HG03280 (cell line): ENCODE measurements around the gene GNG2.

ENCODE experiments used
- ATAC-seq: cut with Tn5 transposase; IDR thresholded peaks from one replicate; pipeline ENCODE4 v1.9.1; 2021; ENCODE audit warnings: mild to moderate bottlenecking, moderate library complexity; ENCODE audit not compliant: unreplicated experiment

GNG2 gene

DNA sequence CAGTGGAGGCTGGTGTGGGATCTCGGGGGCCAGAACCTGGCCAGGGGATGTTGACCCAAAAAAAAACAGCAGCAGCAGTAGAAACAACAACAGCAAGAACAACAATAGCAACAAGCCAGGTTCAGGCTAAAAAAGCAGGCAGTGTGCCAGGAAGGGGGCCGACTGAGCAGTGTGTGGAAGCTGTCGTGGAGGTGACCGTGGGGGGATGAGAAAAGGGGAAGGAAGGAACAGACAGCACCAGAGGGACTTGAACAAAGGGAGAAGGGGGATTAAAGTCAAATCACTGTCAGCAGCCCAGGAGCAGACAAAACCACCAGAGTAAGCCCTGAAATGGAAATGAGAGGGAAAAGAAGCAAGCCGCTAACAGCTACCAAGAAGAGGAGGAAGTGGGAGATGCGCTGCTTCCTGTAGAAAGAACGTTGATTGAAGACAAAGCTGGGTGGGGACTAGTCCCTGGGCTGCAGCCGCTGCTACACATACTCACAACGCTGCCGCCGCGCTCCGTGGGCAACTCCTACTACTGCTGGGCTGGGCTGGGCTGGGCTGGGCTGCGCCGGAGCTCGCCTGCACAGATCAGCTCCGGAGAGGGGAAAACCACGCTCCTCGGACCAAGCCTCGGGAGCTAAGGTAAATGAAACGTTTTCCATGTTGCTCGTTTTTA is at the start of gene GNG2:
GNG2 (plus strand) TSS at position 449 of the 661 bp plus-strand sequence. CDS start 90,067 bp downstream, outside the sequence.
- ATAC-seq = peak; percentile 87

DNA sequence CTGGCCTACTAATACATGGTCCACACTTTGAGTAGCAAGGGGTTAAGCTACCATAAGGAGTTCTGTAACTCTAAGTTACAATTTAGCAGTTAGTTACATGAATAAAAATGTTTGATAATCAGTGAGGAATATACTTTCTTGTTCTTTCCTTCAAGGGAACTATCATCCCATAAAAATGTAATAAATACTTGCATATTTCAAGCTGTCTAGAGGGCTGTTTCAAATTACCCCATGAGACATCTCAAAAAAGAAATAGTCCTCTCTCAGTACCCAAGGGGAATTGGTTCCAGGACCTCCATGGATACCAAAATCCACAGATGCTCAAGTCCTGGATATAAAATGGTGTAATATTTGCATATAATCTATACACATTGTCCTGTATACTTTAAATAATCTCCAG is 48.7 kb upstream of the GNG2 start:
- no peak for ATAC-seq

DNA sequence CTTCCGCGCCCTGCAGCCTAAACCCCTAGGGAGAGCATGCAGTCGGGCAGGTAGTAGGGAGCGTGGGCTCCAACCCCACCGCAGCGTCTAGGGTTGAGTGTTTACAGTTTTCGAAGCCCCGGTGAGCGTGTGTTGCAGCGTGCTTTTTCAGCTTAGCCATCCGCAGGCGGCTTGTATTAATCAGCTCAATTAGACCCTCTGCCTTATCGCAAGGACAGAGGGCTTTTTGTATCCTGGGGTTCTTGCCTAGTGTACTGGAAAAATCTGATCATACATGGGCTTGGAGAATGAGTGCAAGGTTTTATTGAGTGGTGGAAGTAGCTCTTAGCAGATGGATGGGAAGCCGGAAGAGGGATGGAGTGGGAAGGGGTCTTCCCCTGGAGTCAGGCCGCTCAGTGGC is 44.4 kb upstream of the GNG2 start:
- ATAC-seq = no peak

DNA sequence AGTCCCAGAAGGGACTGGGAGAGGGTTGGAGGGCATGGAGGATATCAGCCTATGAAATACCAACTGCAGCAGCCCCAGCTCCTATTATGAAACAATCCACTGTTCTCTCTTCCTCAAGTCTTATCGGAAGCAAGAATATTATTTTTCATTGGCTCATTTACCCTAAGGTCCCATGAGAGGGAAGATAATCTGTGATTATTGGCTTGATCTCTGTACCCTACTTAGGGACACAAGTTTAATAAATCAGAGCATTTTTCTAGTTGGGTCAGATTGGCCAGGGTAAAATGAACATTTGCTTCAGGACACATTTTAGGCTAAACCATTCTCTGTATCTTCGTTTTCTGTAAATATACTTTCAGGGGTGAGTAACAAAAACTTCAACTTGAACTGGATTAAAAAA is 43.1 kb upstream of the GNG2 start:
- ATAC-seq = no peak

GRCh38 chr14:51818748-51819380 is 41.5 kb upstream of the GNG2 start:
- no peak for ATAC-seq

DNA sequence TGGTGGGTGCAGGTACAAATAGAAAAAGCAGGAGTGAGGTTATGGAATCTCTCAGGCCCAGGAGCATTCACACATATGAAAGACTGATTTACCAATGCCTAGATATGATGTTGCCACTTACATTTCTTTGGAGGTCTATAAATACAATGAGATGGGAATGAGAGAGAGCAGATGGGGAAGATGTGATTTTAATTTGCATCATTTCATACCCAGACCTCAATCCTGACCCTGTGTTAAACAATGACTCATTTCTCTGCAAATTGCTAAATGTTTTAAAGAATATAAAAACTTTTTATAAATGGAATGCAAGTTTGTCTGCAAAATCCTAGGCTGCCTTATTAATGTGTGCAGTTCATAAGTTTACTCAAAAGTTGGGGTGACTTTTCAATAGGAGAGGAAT is 38.6 kb upstream of the GNG2 start:
- no peak for ATAC-seq

- no peak for ATAC-seq
These were observed 37.9 kb upstream of the GNG2 start for GRCh38 chr14:51822499-51822898.

GRCh38 chr14:51823706-51824105 is 36.7 kb upstream of the GNG2 start:
- ATAC-seq = no peak

- ATAC-seq = no peak
These were observed 36.2 kb upstream of the GNG2 start for GRCh38 chr14:51824191-51824590.

- ATAC-seq = no peak
These were observed 34.5 kb upstream of the GNG2 start for GRCh38 chr14:51825926-51826325.

- ATAC-seq = no peak
These were observed 32.2 kb upstream of the GNG2 start for GRCh38 chr14:51828017-51828797.

DNA sequence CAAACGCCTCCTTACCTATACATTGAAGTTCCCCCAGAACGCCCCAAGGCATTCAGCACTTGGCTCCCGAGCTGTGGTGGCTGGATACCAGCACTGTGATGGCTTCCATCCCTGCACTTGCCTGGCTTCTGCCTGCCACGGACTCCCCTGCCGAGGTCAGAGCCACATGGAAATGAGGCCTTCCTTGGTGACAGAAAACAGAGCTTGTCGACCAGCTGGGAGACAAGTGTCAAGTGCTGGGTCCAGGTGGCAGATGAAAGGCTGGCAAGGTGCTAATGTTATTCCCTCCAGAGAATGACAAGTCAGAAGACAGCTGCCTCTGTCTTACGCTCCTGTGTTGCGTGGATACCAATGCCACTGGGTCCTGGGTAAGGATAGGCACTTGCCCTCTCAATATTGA is 26.2 kb upstream of the GNG2 start:
- ATAC-seq = no peak

GRCh38 chr14:51836417-51836816 is 24.0 kb upstream of the GNG2 start:
- ATAC-seq = no peak

DNA sequence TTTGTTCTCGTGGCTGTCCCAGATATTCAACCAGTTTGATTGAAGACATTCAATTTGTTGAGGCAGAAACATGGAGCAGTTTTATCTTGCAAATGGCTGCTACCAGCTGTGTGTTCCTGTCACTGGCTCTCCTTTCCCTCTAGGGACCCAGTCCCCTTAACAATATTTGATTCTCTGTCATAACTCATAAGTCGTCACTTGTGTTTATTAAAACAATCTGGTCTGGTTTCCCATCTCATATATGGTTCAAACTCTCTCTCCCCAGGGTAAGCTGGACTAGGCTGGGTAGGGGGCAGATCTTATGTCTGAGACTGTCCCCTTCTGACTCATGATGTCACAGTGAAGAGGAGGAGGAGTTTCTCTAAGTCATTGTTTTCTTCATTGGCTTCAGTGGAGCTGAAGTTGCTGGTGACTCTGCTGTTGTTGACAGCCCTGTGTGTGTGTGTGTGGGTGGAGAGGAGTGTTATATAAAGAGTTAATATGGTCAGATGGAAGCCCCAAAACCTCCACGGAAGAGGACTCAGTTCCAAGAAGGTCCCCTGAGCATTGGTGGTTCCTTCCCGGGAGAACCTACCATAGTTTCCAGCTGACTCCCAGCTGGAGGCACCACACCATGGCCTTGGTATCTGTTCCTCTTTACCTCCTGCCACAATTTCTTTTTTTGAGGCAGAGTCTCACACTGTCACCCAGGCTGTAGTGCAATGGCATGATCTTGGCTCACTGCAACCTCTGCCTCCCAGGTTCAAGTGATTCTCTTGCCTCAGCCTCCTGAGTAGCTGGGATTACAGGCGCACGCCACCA is 16.1 kb upstream of the GNG2 start:
- no peak for ATAC-seq

DNA sequence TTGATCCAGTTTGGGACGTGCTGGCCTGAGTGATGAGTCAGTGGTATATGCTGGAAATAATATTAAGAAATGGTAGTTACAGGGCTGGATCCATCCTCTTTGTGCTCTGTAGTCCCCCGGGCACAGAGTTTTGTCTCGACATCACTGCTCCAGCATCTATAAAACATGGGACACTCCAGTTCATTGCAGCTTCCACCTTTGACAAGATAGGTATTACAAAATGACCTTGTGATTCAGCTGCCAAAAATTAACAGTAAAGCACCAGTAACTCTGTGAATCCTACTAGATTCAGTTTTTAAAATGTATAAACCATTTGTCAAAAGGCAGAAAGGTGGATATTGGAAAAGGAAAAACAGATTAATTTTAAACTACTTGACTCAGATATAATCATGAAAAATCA is 14.6 kb upstream of the GNG2 start:
- no peak for ATAC-seq

DNA sequence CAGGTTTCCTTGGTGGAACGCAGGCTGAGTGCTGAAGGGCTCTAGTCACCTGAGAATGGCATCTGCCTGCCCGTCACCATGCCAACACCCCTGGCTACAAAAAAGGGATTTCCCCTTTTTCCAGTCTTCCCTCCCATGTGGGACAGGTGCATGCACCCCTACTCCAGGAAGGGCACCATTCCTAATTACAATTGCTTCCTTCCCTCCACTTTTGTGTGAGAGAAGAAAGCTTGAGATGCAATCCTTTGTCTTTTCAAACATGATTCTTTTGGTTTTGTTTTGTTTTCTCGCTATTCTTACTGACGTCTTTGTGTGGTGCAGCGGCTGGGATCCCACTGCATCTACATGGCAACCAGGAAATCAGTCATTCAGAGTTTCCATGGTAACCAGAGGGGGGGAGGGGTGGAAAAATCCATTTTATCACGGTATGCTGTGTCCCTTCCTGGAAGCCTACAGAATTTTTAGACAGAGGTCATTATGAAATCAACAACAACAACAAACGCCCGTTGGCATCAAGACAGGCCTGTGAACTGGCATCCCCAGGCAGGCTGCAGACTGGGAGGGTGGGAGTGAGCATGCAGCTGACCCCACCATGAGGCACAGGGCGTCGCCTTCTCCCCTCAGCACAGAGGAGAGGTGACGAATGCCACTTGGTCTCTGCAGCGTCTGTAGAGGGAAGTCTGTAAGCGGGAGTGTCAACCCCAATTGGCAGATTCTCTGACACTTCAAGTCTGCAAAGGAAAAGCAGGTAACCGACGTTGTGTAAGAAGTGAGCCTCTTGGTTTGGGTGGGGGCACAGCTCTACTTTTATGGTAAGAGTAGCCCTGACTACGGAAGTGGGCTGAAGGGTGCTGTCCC is 13.6 kb upstream of the GNG2 start:
- peak; percentile 74 for ATAC-seq

GRCh38 chr14:51847489-51847796 is 13.0 kb upstream of the GNG2 start:
- ATAC-seq = no peak

GRCh38 chr14:51848120-51848519 is 12.3 kb upstream of the GNG2 start:
- no peak for ATAC-seq

- ATAC-seq = no peak
These were observed 11.3 kb upstream of the GNG2 start for GRCh38 chr14:51849097-51849496.

DNA sequence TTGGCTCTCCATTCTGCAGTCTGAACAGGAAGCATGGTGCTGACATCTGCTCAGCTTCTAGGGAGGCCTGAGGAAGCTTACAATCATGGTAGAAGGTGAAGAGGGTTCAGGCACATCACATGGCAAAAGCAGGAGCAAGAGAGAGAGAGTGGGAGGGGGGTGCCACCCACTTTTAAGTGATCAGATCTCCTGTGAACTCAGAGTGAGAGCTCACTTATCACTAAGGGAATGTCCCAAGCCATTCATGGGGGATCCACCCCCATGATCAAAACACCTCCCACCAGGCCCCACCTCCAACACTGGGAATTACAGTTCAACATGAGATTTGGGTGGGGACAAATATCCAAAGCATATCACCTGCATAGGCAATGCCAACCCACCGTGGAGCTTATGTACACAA is 9.8 kb upstream of the GNG2 start:
- ATAC-seq = no peak

DNA sequence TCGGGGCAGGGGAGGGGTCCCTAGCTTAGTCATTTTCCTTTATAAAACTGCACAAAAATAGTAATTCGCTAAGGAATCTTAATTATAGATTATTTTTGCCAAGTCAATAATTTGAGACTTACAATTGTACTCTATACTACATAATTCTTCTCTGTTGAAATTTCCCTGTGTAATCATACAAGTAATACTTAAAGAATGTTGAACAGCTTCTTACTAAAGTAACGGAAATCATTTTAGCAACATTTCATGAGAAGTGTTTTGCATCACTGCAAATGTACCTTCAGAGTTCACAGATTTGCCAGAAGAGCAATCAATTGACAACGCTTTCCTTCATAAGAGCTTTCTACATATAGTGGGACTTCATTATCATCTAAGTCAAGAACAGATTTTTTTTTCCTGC is 7.9 kb upstream of the GNG2 start:
- no peak for ATAC-seq
